Activated CD8-positive, alpha-beta memory T cell treated with anti-CD3 and anti-CD28 coated beads, Interleukin-2, amount 10 ng/mL, durations not matched to agents 7 days and 5 days (primary cell): ENCODE data around the gene MRAP2. TPM values are rescaled to one million over a fixed set of nuclear protein-coding genes. Genes with fewer than 3 reads are reported as not detected.
"Not testable (repeated sequence)": the region's sequence is repeated elsewhere in the genome, so short reads cannot be mapped to it uniquely, and the experiment has no call there.

Experiments
- ATAC-seq: fragments of 150-1000 bp; cut with Tn5 transposase; one replicate; pipeline ENCODE4 v1.10.0; 2021; ENCODE audit warnings: moderate library complexity
- CTCF ChIA-PET: fragments of 350-600 bp; sonication (Branson Sonifier 250); formaldehyde crosslinking; loops from one replicate; lab custom pipeline; 2021; ENCODE audit warnings: antibody characterized with exemption; lab: Charles Lee
- DNase-seq: peaks from one replicate; pipeline ENCODE4 v3.0.0-alpha.2; 2020
- H3K27ac Mint-ChIP-seq: one replicate; pipeline ENCODE4 v1.8.0; 2021; ENCODE audit warnings: mild to moderate bottlenecking, mixed read lengths
- H3K27me3 Mint-ChIP-seq: one replicate; pipeline ENCODE4 v1.8.0; 2021; ENCODE audit warnings: mixed read lengths
- H3K36me3 Mint-ChIP-seq: one replicate; pipeline ENCODE4 v1.8.0; 2021; ENCODE audit warnings: mild to moderate bottlenecking, mixed read lengths
- H3K4me1 Mint-ChIP-seq: one replicate; pipeline ENCODE4 v1.8.0; 2021; ENCODE audit warnings: mixed read lengths
- H3K4me3 Mint-ChIP-seq: one replicate; pipeline ENCODE4 v1.8.0; 2021; ENCODE audit warnings: mild to moderate bottlenecking, moderate library complexity, mixed read lengths
- H3K9me3 Mint-ChIP-seq: one replicate; pipeline ENCODE4 v1.8.0; 2022; ENCODE audit warnings: low read depth, mixed read lengths
- total RNA-seq, 2 experiments: library from RNA; stranded (reverse); gene quantifications; one replicate each; pipeline ENCODE4 v1.2.3, GENCODE V29; 2021

Gene MRAP2
- total RNA-seq, 2 experiments from 2014 or later, result not detected

DNA sequence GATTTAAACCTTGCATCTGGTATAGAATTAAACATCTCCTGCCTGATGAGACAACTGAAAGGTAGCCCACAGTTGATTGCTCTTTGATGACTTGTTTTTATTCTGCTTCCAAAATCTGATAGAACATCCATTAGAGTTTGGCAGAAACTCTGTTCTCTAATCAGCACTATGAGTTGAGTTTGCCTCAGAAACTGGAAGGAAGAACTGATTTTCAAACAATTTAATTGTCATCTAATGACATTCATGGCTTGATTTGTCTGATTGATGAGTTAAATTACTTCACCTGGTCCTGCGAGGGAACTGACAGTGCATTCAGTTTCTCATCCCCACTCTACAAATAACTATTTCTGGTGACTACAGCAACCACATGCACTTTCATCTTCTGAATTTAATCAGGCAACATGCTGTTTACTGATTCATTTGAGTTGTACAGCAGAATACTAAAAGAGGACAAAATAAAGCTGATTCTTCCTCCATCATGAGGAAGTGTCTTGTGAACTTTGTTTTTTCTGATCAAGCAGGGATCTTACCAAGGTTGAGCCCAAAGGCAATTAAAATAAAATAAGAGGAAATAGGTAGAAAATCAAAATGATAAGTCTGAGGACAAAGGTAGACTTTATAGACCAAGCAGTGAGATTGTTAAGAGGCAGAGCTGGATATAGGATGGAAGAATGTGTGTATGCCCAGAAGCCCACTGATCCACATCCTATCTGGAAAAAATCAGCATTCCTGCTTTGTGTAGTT is 15.7 kb upstream of the MRAP2 start:
- Mint-ChIP-seq H3K27ac (no peak overlapping the region), H3K27me3 (peaks cover 11% of the 10 kb centered on the region), H3K4me3 (no peak overlapping the region), H3K36me3 (no peaks in the 10 kb centered on the region), H3K9me3 (no peaks in the 10 kb centered on the region), H3K4me1 (peaks cover 3% of the 10 kb centered on the region)
- DNase-seq (no peak), ATAC-seq (no peak)
- CTCF ChIA-PET, result no interaction called here

DNA sequence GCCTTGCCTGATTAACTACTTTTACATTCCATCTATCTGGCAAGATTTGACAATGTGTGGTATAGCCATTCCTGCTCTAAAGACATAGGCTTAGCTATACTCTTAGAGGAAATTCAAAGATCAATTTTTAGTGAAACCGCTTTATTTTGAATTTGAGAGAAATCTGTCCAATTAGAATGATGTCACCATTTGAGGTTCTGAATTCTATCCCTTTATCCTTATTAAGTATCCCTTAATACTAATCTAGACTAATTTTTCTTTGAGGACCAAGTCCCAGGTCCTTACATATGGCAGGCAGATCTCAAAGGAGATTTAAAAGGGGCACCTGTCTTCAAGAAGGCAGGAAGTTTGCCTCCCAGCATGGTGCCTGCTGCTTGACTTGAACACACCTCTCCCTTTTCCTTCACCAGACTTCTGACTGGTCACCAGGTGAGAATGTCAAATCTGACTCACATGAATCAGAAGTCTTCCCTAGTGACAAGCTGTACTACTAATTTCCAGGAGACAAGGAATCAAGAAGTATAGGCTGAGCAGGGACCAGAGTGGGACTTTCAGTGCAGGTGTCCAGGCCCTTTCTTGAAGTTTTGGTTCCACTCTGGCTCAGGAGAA is 15.0 kb upstream of the MRAP2 start:
- Mint-ChIP-seq H3K9me3 (no peaks in the 10 kb centered on the region), H3K27ac (no peak overlapping the region), H3K4me1 (peaks cover 3% of the 10 kb centered on the region), H3K36me3 (no peaks in the 10 kb centered on the region), H3K27me3 (peaks cover 11% of the 10 kb centered on the region), H3K4me3 (no peak overlapping the region)
- CTCF ChIA-PET, result no interaction called here
- DNase-seq (no peak), ATAC-seq (no peak)

DNA sequence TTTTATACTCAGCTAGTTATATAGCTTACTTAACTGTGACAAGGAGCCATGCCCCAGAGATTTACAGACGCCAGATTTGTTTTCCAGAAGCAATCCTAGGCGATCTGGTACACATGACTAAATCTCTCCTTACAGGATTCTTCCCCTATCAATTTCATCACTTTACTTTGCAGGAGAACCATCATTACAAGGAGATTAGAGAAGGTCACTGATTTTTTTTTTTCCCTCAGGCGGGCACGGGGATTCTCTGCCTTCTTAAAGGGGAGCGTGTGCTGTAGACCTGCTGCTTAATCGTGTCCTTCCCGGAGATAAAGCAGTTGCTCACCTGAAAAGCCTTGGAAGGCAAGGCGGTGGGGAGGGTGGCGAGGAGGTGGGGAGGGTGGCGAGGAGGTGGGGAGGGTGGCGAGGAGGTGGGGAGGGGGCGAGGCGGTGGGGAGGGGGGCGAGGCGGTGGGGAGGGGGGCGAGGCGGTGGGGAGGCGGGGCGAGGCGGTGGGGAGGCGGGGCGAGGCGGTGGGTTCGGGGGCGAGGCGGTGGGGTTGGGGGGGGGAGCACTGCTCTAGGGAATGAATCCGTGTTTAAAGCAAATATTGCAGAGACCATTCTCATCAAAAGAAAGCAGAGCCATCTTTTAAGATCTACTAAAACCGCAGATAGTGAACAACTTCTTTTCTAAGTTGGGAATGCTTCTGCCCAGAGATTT is 14.3 kb upstream of the MRAP2 start:
- DNase-seq, result no peak
- ATAC-seq, result no peak
- H3K27ac Mint-ChIP-seq, result no peak overlapping the region
- H3K27me3 Mint-ChIP-seq, result peaks cover 11% of the 10 kb centered on the region
- no peaks in the 10 kb centered on the region for H3K36me3 Mint-ChIP-seq
- no peak overlapping the region for H3K4me3 Mint-ChIP-seq
- CTCF ChIA-PET, result no interaction called here
- no peaks in the 10 kb centered on the region for H3K9me3 Mint-ChIP-seq
- peaks cover 3% of the 10 kb centered on the region for H3K4me1 Mint-ChIP-seq

DNA sequence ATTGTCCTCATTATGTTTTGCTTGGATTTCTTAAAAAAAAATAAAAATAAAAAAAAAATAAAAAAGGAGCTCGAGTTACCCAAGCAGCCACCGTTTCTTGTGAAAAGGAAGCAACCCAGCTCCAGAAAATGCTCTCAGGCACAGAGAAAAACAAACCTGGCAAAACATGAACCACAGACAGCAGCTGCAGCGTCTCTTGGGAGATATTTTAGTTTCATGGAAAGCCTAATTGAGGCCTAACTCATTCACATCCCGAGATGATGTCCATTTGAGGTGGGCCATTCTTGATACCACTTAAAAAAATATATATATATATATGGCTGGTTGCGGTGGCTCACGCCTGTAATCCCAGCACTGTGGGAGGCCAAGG is 13.7 kb upstream of the MRAP2 start:
- no peak for ATAC-seq
- H3K4me3 Mint-ChIP-seq, result no peak overlapping the region
- CTCF ChIA-PET, result no interaction called here
- H3K27me3 Mint-ChIP-seq, result peaks cover 11% of the 10 kb centered on the region
- H3K9me3 Mint-ChIP-seq, result no peaks in the 10 kb centered on the region
- H3K36me3 Mint-ChIP-seq, result no peaks in the 10 kb centered on the region
- DNase-seq, result no peak
- peaks cover 3% of the 10 kb centered on the region for H3K4me1 Mint-ChIP-seq
- H3K27ac Mint-ChIP-seq, result no peak overlapping the region

DNA sequence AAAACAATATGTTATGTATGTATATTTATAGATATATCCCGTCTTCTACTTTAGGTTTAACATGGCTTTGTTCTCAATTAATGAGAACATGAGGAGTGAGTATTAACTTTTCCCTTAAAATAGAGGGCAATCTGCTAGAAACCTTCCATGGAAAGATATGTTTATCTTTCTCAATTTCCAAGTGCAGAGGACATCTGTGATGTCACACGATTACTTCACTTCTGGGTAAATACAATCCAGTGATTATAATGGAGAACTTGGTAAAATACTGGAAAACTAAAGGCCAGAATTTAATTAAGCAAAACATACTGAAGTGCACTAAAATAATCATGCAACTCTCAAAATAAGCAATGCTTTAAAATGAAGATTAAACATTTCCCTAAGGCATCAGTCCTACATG is 11.9 kb upstream of the MRAP2 start:
- ATAC-seq, result no peak
- CTCF ChIA-PET, result no interaction called here

DNA sequence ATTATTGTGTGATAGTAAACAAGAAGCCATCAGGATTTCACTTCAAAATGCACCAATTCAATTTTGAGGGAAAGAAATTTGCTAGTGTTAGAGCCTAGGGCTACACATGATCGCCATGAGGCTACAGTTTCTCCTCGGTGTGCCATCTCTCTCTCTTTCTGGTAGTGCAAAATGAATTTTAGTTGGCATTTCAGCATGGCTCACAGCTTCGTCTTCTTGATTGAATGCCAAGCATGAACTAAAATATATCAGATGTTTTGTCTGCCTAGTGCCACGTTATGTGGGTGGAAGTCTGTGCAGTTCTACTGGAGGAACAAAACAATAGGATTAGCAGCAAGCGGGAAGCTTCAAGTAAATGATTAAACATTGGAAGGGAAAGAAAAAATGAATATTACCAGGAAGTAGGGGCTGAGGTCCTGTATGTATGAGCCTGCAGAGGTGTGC is 6.8 kb upstream of the MRAP2 start:
- Mint-ChIP-seq H3K36me3 (no peaks in the 10 kb centered on the region), H3K4me1 (no peaks in the 10 kb centered on the region), H3K4me3 (no peak overlapping the region), H3K27ac (no peak overlapping the region), H3K9me3 (peaks cover 3% of the 10 kb centered on the region), H3K27me3 (peaks cover 9% of the 10 kb centered on the region)
- no peak for ATAC-seq
- CTCF ChIA-PET, result no interaction called here
- no peak for DNase-seq

More for the DNA sequence above, 11.9 kb upstream of the MRAP2 start:
- peaks cover 3% of the 10 kb centered on the region for H3K4me1 Mint-ChIP-seq
- peaks cover 11% of the 10 kb centered on the region for H3K27me3 Mint-ChIP-seq
- no peak overlapping the region for H3K4me3 Mint-ChIP-seq
- no peak for DNase-seq
- H3K36me3 Mint-ChIP-seq, result no peaks in the 10 kb centered on the region
- no peak overlapping the region for H3K27ac Mint-ChIP-seq
- peaks cover 3% of the 10 kb centered on the region for H3K9me3 Mint-ChIP-seq

DNA sequence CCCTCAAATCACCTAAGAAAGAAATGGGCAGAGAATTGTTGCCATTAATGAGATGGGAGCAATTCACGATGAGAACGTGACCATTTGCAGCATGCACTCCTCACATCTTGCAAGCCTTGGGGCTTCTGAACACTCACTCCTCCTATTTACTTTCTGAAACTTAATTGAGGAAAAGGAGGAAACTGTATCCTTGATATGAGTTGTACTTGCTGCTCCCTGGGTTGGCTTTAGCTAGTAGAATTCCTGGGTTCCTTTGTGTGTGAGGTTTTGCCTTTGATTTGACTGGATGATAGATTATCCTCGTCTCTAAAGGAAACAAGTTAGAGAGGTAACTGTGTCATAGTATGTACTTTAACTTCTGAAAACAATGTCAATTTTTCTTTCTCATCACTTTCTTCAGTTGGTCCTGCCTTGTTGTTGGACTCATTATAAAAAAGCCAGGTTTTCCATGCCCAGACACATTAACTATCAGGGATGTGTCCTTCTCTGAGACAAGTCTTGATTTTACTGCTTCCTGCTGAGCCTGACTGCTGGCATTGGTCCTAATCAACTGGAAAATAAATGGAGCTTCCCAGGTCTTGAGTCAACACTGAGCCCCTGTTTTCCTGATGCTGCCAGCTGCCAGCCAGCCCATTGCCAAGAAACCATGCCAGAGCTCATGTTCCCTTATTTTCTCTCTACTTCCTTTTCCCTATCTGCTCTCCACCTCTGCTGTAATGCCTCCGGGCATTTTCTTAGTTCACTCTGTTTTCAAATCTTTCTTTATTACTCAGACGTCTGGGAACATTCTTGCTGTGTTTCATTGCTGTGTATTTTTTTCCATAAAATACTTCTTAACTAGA is 6.0 kb upstream of the MRAP2 start:
- CTCF ChIA-PET, result no interaction called here
- H3K36me3 Mint-ChIP-seq, result no peaks in the 10 kb centered on the region
- H3K27ac Mint-ChIP-seq, result no peak overlapping the region
- H3K4me1 Mint-ChIP-seq, result no peaks in the 10 kb centered on the region
- no peak overlapping the region for H3K4me3 Mint-ChIP-seq
- H3K27me3 Mint-ChIP-seq, result peaks cover 17% of the 10 kb centered on the region
- peaks cover 3% of the 10 kb centered on the region for H3K9me3 Mint-ChIP-seq
- ATAC-seq, result no peak
- DNase-seq, result no peak

DNA sequence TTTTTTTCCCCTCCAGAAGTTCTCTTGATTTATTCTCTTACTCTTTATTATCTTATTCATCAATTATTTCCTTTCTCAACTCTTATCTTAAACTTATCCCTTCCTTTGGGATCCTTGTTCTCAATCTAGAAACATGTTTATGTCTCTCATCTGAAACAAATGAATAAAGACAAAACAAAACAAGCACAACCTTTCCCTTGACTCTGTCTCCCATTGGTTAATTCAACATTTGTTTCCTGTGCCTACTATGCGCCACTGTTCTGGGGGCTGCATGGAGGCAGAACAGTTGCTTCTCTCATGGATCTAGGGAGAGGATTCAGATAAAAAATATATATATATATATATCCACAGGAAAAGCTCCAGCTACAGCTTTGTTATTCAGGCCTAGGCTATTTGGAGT is 5.2 kb upstream of the MRAP2 start:
- H3K27ac Mint-ChIP-seq, result no peak overlapping the region
- peaks cover 2% of the 10 kb centered on the region for H3K4me1 Mint-ChIP-seq
- no peaks in the 10 kb centered on the region for H3K36me3 Mint-ChIP-seq
- CTCF ChIA-PET, result no interaction called here
- ATAC-seq (no peak), DNase-seq (no peak)
- no peak overlapping the region for H3K4me3 Mint-ChIP-seq
- H3K27me3 Mint-ChIP-seq, result peaks cover 25% of the 10 kb centered on the region
- H3K9me3 Mint-ChIP-seq, result peaks cover 3% of the 10 kb centered on the region

DNA sequence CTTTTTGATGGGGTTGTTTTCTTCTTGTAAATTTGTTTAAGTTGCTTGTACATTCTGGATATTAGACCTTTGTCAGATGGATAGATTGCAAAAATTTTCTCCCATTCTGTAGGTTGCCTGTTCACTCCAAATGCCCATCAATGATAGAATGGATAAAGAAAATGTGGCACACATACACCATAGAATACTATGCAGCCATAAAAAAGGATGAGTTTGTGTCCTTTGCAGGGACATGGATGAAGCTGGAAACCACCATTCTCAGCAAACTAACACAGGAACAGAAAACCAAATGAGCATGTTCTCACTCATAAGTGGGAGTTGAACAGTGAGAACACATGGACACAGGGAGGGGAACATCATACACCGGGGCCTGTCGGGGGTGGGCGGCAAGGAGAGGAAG is 1.6 kb upstream of the MRAP2 start:
- H3K36me3 Mint-ChIP-seq, H3K27ac Mint-ChIP-seq, ATAC-seq, H3K4me1 Mint-ChIP-seq, H3K4me3 Mint-ChIP-seq, CTCF ChIA-PET, DNase-seq, H3K9me3 Mint-ChIP-seq: not testable (repeated sequence)
- H3K27me3 Mint-ChIP-seq, result peaks cover 38% of the 10 kb centered on the region

DNA sequence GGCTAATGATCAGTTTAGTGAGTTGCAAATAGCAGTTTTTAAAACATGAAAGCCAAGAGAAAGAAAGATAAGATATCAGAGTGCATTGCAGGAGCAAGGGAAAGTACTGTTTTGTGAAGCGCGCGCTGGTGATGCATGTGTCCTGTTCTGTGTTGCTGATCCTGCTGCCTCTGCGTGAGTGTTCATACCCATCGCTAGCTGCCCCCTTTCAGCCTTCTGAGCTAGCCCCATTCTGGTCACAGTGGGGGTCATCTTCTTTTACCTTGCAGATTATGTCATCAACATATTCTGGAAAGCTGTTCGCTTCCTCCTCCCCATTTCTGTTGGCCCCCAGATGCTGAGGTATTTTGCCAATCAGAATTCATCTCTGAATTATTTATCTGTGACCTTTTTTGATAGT is 1.9 kb downstream of the MRAP2 start:
- no peak overlapping the region for H3K27ac Mint-ChIP-seq
- H3K4me3 Mint-ChIP-seq, result no peak overlapping the region
- peaks cover 2% of the 10 kb centered on the region for H3K4me1 Mint-ChIP-seq
- peaks cover 1% of the 10 kb centered on the region for H3K9me3 Mint-ChIP-seq
- ATAC-seq, result no peak
- CTCF ChIA-PET, result no interaction called here
- H3K27me3 Mint-ChIP-seq, result peaks cover 37% of the 10 kb centered on the region
- DNase-seq, result no peak
- H3K36me3 Mint-ChIP-seq, result no peaks in the 10 kb centered on the region

DNA sequence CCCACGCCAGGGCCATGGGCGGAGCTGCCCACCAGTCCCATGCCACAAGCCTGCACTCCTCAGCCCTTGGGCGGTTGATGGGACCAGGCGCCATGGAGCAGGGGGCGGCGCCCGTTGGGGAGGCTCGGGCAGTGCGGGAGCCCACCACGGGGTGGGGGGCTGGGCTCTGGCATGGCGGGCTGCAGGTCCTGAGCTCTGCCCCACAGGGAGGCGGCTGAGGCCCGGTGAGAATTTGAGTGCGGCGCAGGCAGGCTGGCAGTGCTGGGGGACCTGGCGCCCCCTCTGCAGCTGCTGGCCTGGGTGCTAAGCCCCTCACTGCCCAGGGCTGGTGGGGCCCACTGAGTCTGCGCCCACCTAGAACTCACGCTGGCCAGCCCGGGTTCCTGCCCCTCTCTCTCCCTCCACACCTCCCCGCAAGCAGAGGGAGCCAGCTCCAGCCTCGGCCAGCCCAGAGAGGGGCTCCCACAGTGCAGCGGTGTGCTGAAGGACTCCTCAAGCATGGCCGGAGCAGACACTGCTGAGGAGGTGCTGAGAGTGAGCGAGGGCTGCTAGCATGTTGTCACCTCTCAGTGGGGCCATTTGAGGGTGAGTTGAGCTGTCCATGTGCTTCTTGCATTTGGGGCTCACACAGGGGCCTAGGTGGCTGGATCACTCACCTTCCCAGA is 4.0 kb downstream of the MRAP2 start:
- Mint-ChIP-seq H3K27ac (no peak overlapping the region), H3K4me3 (no peak overlapping the region), H3K4me1 (peaks cover 2% of the 10 kb centered on the region), H3K36me3 (no peaks in the 10 kb centered on the region), H3K9me3 (peaks cover 1% of the 10 kb centered on the region), H3K27me3 (peaks cover 25% of the 10 kb centered on the region)
- DNase-seq, result no peak
- CTCF ChIA-PET, result no interaction called here
- no peak for ATAC-seq

DNA sequence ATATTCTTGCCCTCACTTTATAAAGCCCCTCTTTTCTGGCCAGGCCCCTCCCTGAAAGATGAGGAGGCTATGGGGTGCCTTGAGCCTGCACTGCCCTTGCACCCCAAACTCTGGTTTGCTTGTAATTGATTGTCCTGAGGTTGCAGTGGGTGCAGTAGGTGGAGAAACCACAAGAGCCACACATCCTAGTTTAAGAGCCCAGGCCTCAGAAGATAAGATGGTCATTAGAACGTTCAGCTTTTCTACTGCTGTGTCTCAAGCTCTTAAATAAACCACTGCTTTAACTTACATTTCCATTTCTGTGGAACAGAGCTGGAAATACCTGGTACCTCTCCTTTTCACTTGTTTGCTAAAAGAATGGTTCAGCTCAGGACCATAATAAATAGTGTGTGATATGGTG is 9.0 kb downstream of the MRAP2 start:
- no peak overlapping the region for H3K4me3 Mint-ChIP-seq
- H3K36me3 Mint-ChIP-seq, result no peaks in the 10 kb centered on the region
- CTCF ChIA-PET, result no interaction called here
- no peak overlapping the region for H3K27ac Mint-ChIP-seq
- no peaks in the 10 kb centered on the region for H3K4me1 Mint-ChIP-seq
- H3K27me3 Mint-ChIP-seq, result no peaks in the 10 kb centered on the region
- DNase-seq, result no peak
- no peak for ATAC-seq
- peaks cover 1% of the 10 kb centered on the region for H3K9me3 Mint-ChIP-seq

DNA sequence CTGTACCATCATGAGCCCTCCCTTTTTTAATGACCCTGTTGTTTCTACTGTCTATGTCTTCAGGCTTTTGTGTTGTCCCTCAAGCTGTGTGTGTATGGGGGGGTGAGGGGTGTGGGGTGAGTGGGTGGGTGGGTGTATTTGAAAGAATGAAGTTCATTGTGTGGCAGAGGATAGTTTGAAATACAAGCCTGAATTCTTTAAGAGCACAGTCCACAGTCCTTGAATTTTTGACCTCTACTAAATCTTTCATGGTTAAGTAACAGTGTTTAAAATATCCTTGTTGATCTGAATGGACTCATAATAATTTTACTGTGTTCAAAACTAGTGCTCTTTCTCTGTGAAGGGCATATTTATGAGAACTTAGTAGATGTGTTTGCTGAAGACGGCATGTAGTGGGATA is 10.0 kb downstream of the MRAP2 start:
- ATAC-seq, result no peak
- no peaks in the 10 kb centered on the region for H3K27me3 Mint-ChIP-seq
- H3K4me1 Mint-ChIP-seq, result no peaks in the 10 kb centered on the region
- no peak overlapping the region for H3K4me3 Mint-ChIP-seq
- CTCF ChIA-PET, result no interaction called here
- H3K36me3 Mint-ChIP-seq, result no peaks in the 10 kb centered on the region
- H3K9me3 Mint-ChIP-seq, result no peaks in the 10 kb centered on the region
- no peak overlapping the region for H3K27ac Mint-ChIP-seq
- DNase-seq, result no peak
